ENCODE measurements around the gene SP8.
A peak's percentile ranks its signal among the peaks of the same experiment; 100 is the strongest.

Gene SP8

GRCh38 chr7:20804345-20804744 lies 17.7 kb upstream of the SP8 start:
- Histone ChIP-seq H3K9me3 (ENCODE audit: control insufficient read depth, insufficient read depth, low read length) (no peaks in the 10 kb centered on the region), H3K27me3 (ENCODE audit: control insufficient read depth, insufficient read depth, low read length) (no peaks in the 10 kb centered on the region), H3K36me3 (ENCODE audit: control insufficient read depth, insufficient read depth, low read length) (no peaks in the 10 kb centered on the region), H3K9ac (ENCODE audit: low read depth, low read length) (no peak overlapping the region), H3K4me1 (ENCODE audit: control insufficient read depth, insufficient read depth, low read length) (peaks cover 28% of the 10 kb centered on the region), H3K4me3 (ENCODE audit: low read depth, low read length) (no peak overlapping the region)

DNA sequence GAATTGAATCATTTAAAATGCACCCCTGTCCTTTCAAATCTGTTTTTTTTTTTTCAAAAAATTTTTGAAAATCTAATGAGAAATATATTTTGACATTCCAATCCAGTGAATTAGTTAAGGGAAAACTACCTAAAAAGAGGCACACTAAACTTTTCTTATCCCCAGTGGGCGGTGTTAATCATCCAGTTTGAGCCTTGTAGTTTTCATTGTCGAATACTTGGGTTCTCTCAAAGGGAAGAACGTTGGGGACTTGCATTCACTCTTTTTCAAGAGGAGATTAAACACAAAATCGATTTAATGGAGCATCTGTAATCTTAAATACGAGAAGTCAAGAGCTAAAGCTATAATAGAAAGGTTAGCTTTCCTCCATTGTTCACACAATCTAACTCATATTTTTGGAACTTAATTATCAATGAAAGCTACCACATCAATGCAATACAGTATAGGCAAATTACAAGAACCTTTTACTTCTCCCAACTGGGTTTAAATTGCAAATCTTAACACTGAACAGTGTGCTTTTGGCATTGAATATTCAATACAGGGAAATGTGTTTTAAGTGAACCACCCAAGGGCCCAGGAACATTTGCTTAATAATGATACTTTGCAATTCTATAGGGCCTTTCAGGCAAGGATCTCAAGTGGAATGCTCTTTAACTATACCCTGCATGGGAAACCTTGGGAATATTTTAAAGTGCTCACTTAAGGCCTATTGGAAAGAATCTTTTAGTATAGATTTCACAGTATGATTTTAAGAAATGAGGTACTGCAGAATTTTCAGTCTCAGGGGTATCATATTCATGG lies 13.1 kb upstream of the SP8 start:
- no peaks in the 10 kb centered on the region for H3K36me3 ChIP-seq (ENCODE audit: control insufficient read depth, insufficient read depth, low read length)
- no peak overlapping the region for H3K9ac ChIP-seq (ENCODE audit: low read depth, low read length)
- peak overlapping the region; percentile 6 for H3K4me3 ChIP-seq (ENCODE audit: low read depth, low read length)
- no peaks in the 10 kb centered on the region for H3K9me3 ChIP-seq (ENCODE audit: control insufficient read depth, insufficient read depth, low read length)
- peaks cover 44% of the 10 kb centered on the region for H3K4me1 ChIP-seq (ENCODE audit: control insufficient read depth, insufficient read depth, low read length)
- H3K27me3 ChIP-seq (ENCODE audit: control insufficient read depth, insufficient read depth, low read length): peaks cover 14% of the 10 kb centered on the region

DNA sequence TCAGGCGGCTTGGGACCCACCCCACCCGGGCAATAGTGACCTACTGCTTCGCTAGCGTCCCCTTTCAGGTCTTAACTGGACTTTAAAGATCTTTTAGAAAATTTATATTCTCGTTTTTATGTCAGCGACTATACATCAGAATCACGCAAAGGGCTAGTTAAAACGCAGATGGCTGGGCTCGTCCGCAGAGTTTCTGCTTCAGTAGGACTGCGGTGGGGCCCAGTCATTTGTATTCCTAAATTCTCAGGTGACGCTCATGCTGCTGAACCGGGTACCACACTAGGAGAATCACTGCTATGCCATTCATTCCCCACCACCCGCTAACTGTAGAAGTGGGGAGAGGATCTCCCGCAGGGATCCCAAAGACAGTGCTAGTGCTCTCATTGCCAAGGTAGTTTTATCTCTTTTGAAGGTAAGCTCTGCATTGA lies 12.0 kb upstream of the SP8 start:
- Histone ChIP-seq H3K27me3 (ENCODE audit: control insufficient read depth, insufficient read depth, low read length) (peaks cover 24% of the 10 kb centered on the region), H3K9ac (ENCODE audit: low read depth, low read length) (no peak overlapping the region), H3K4me1 (ENCODE audit: control insufficient read depth, insufficient read depth, low read length) (peaks cover 46% of the 10 kb centered on the region), H3K36me3 (ENCODE audit: control insufficient read depth, insufficient read depth, low read length) (no peaks in the 10 kb centered on the region), H3K4me3 (ENCODE audit: low read depth, low read length) (peak overlapping the region; percentile 32), H3K9me3 (ENCODE audit: control insufficient read depth, insufficient read depth, low read length) (no peaks in the 10 kb centered on the region)

DNA sequence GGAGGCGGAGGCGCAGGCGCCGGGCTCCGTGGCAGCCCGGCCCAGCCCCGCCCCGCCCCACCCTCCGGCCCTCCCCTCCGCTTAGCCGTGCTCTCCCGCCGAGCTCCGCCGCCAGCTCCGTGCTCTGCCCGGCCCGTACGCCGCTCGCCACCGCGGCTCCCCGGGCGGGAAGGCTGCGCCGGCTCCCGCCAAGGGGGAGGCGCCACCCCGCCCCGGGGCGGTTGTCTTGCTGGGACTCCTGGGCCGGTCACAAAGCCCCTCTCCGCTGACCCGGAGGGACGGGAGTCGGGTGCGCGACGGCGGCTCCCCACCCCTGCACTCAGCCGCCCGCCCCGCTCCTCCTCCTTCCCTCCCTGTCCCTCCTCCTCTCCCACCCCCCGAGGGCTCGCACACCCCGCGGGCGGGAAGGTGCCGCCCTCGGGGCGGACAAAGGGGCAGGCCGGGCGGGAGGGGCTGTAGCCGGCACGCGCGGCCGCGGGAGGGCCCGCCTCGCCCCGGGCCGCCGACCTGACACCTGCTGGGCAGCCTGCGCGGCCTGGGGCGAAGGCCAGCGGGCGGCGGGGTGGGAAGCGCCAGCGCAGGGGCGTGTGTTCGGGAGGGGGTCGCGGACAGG lies 11.5 kb upstream of the SP8 start:
- H3K9ac ChIP-seq (ENCODE audit: low read depth, low read length): no peak overlapping the region
- peaks cover 29% of the 10 kb centered on the region for H3K27me3 ChIP-seq (ENCODE audit: control insufficient read depth, insufficient read depth, low read length)
- H3K9me3 ChIP-seq (ENCODE audit: control insufficient read depth, insufficient read depth, low read length): no peaks in the 10 kb centered on the region
- H3K4me1 ChIP-seq (ENCODE audit: control insufficient read depth, insufficient read depth, low read length): peaks cover 47% of the 10 kb centered on the region
- H3K4me3 ChIP-seq (ENCODE audit: low read depth, low read length): peak overlapping the region; percentile 32
- H3K36me3 ChIP-seq (ENCODE audit: control insufficient read depth, insufficient read depth, low read length): no peaks in the 10 kb centered on the region

DNA sequence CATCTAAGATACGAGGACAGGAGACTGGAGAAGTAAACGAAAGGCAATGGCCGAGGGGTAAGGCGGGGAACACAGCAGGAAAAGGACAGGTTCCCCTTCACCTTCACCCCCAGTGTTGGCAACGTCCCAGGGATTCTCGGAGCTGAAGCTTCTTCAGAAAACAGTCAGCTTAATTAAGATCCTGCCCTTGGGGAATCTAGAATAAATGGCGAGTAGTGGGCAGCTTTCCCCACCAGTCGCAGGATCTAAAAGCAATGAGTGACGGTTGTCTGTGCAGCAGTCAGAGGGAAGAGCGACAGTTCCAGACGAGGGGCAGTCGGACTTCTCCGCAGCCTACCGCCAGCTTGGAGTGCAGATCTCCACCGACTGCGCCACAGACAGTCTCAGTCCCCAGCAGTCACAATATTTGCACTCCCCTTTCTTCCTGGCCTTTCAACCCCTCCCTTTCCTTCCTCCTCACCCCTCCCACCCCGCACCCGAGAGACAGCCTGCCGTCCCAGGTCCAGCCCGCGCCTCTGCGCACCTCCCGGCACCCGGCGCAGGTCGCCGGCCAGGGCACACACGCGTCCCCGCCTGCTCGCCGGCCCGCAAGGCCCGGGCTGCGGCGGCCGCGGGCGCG lies 10.9 kb upstream of the SP8 start:
- Histone ChIP-seq H3K27me3 (ENCODE audit: control insufficient read depth, insufficient read depth, low read length) (peaks cover 36% of the 10 kb centered on the region), H3K4me1 (ENCODE audit: control insufficient read depth, insufficient read depth, low read length) (peaks cover 53% of the 10 kb centered on the region), H3K4me3 (ENCODE audit: low read depth, low read length) (peak overlapping the region; percentile 85), H3K9ac (ENCODE audit: low read depth, low read length) (peak overlapping the region; percentile 57), H3K9me3 (ENCODE audit: control insufficient read depth, insufficient read depth, low read length) (no peaks in the 10 kb centered on the region), H3K36me3 (ENCODE audit: control insufficient read depth, insufficient read depth, low read length) (no peaks in the 10 kb centered on the region)

- Histone ChIP-seq H3K36me3 (ENCODE audit: control insufficient read depth, insufficient read depth, low read length) (no peaks in the 10 kb centered on the region), H3K9me3 (ENCODE audit: control insufficient read depth, insufficient read depth, low read length) (no peaks in the 10 kb centered on the region), H3K27me3 (ENCODE audit: control insufficient read depth, insufficient read depth, low read length) (peaks cover 41% of the 10 kb centered on the region), H3K9ac (ENCODE audit: low read depth, low read length) (no peak overlapping the region), H3K4me3 (ENCODE audit: low read depth, low read length) (peak overlapping the region; percentile 85), H3K4me1 (ENCODE audit: control insufficient read depth, insufficient read depth, low read length) (peaks cover 54% of the 10 kb centered on the region)
These were observed 10.4 kb upstream of the SP8 start for GRCh38 chr7:20797042-20797461.

GRCh38 chr7:20796500-20796899 lies 9.8 kb upstream of the SP8 start:
- H3K9ac ChIP-seq (ENCODE audit: low read depth, low read length): no peak overlapping the region
- peak overlapping the region; percentile 21 for H3K4me3 ChIP-seq (ENCODE audit: low read depth, low read length)
- peaks cover 53% of the 10 kb centered on the region for H3K4me1 ChIP-seq (ENCODE audit: control insufficient read depth, insufficient read depth, low read length)
- no peaks in the 10 kb centered on the region for H3K36me3 ChIP-seq (ENCODE audit: control insufficient read depth, insufficient read depth, low read length)
- no peaks in the 10 kb centered on the region for H3K9me3 ChIP-seq (ENCODE audit: control insufficient read depth, insufficient read depth, low read length)
- H3K27me3 ChIP-seq (ENCODE audit: control insufficient read depth, insufficient read depth, low read length): peaks cover 46% of the 10 kb centered on the region

DNA sequence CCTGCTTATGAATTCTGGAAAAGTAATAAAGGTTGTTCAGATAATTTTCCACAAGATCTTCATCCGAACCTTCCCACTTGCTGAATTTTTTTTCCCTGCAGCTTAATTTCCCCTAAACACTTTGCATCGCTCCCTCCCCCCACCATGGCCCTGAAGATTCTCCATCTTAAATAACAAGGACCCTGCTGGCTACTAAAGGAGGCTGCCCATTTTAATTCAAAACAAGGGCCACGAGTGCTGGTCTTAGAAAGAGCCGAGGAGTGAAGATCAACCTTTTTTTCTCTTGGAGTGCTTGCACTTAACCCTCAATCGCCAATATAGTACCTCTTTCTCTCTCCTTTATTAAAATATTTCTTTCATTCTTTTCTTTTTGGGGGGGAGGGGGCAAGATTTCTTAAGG lies 9.2 kb upstream of the SP8 start:
- no peaks in the 10 kb centered on the region for H3K9me3 ChIP-seq (ENCODE audit: control insufficient read depth, insufficient read depth, low read length)
- H3K4me1 ChIP-seq (ENCODE audit: control insufficient read depth, insufficient read depth, low read length): peaks cover 47% of the 10 kb centered on the region
- H3K27me3 ChIP-seq (ENCODE audit: control insufficient read depth, insufficient read depth, low read length): peaks cover 52% of the 10 kb centered on the region
- H3K36me3 ChIP-seq (ENCODE audit: control insufficient read depth, insufficient read depth, low read length): no peaks in the 10 kb centered on the region
- H3K4me3 ChIP-seq (ENCODE audit: low read depth, low read length): peak overlapping the region; percentile 26
- no peak overlapping the region for H3K9ac ChIP-seq (ENCODE audit: low read depth, low read length)

GRCh38 chr7:20795361-20795760 lies 8.7 kb upstream of the SP8 start:
- peak overlapping the region; percentile 26 for H3K4me3 ChIP-seq (ENCODE audit: low read depth, low read length)
- H3K4me1 ChIP-seq (ENCODE audit: control insufficient read depth, insufficient read depth, low read length): peaks cover 44% of the 10 kb centered on the region
- no peaks in the 10 kb centered on the region for H3K36me3 ChIP-seq (ENCODE audit: control insufficient read depth, insufficient read depth, low read length)
- no peak overlapping the region for H3K9ac ChIP-seq (ENCODE audit: low read depth, low read length)
- H3K9me3 ChIP-seq (ENCODE audit: control insufficient read depth, insufficient read depth, low read length): no peaks in the 10 kb centered on the region
- peaks cover 57% of the 10 kb centered on the region for H3K27me3 ChIP-seq (ENCODE audit: control insufficient read depth, insufficient read depth, low read length)

DNA sequence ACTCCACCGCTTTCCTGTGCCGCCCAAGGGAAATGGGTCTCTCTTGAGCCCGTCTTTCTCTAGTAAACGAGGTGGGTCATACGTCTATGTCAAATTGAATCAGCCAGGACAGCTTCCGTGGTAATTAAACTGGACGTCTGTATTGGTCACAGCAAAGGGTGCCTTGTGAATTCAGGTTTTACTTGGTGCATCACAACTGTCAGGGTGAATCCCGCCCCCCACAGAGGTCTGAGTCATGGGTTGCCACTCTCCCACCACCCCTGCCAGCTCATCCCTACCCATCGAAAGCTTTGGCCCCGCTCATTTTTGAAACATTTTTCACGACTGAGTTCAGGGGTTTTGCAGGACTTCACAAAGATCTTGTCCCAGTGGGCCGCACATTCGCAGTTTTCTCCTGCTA lies 8.0 kb upstream of the SP8 start:
- Histone ChIP-seq H3K9me3 (ENCODE audit: control insufficient read depth, insufficient read depth, low read length) (no peaks in the 10 kb centered on the region), H3K36me3 (ENCODE audit: control insufficient read depth, insufficient read depth, low read length) (no peaks in the 10 kb centered on the region), H3K9ac (ENCODE audit: low read depth, low read length) (no peak overlapping the region), H3K4me1 (ENCODE audit: control insufficient read depth, insufficient read depth, low read length) (peaks cover 40% of the 10 kb centered on the region), H3K27me3 (ENCODE audit: control insufficient read depth, insufficient read depth, low read length) (peaks cover 64% of the 10 kb centered on the region), H3K4me3 (ENCODE audit: low read depth, low read length) (peak overlapping the region; percentile 46)

DNA sequence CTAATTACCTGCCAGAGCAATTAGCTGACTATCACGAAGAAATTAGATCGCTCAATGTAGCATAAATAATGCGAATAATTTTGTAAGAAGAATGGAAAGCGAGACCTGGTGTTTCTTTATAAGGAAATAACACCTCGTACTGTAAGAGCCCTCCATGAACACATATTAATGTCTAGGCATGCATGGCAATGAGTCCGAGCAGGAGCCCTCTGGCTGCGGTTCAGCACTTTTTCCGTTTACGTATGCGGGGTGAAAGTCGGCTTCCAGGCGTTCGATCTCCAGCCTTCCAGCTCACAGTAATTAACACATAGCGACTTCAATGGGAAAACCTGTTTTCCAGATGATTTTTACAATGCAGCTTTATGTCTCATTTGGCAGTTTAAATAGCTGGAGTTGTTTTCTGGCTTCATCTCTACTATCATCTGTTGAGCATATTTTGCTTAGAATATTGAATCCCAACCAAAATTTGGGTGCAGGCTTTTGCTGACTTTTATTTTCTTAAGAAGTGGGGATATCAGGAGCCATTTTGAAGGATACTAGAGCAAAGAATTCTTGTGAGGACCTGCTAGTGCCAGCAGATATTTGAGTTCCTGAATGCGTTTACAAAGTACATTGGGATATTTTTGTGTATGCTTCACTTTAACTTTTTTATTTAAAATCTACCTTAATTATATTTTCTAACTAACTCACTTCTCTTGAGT lies 7.2 kb upstream of the SP8 start:
- Histone ChIP-seq H3K27me3 (ENCODE audit: control insufficient read depth, insufficient read depth, low read length) (peaks cover 72% of the 10 kb centered on the region), H3K9ac (ENCODE audit: low read depth, low read length) (no peak overlapping the region), H3K4me1 (ENCODE audit: control insufficient read depth, insufficient read depth, low read length) (peaks cover 35% of the 10 kb centered on the region), H3K36me3 (ENCODE audit: control insufficient read depth, insufficient read depth, low read length) (no peaks in the 10 kb centered on the region), H3K9me3 (ENCODE audit: control insufficient read depth, insufficient read depth, low read length) (no peaks in the 10 kb centered on the region), H3K4me3 (ENCODE audit: low read depth, low read length) (peak overlapping the region; percentile 37)

Data from iPS-15b (cell line).